H9 (cell line): Measurements from ENCODE around the gene EVC. TPM values are rescaled to one million over a fixed set of nuclear protein-coding genes. Genes with fewer than 3 reads are reported as not detected.

ENCODE experiments used
- DNase-seq: peaks from one replicate; pipeline ENCODE4 v3.0.0-alpha.2; 2017
- H2AFZ ChIP-seq: one replicate; pipeline ENCODE4 v1.6.1; 2013; ENCODE audit warnings: mild to moderate bottlenecking, low read length, control low read depth, moderate library complexity
- H2AK5ac ChIP-seq: 2 replicates; pipeline ENCODE4 v1.6.1; 2013; ENCODE audit warnings: low read length, control low read depth, mixed read lengths; ENCODE audit not compliant: insufficient read length
- H2BK120ac ChIP-seq: one replicate; pipeline ENCODE4 v1.6.1; 2013; ENCODE audit warnings: low read depth, mild to moderate bottlenecking, low read length, control low read depth, inconsistent platforms; ENCODE audit not compliant: poor library complexity, severe bottlenecking
- H2BK12ac ChIP-seq: 2 replicates; pipeline ENCODE4 v1.6.1; 2013; ENCODE audit warnings: low read length, control low read depth, mixed read lengths, low read depth; ENCODE audit not compliant: insufficient read length
- H2BK15ac ChIP-seq: 2 replicates; pipeline ENCODE4 v1.6.1; 2013; ENCODE audit warnings: low read depth, low read length, control low read depth
- H2BK20ac ChIP-seq: one replicate; pipeline ENCODE4 v1.6.1; 2013; ENCODE audit warnings: low read depth, mild to moderate bottlenecking, low read length, control low read depth, inconsistent platforms; ENCODE audit not compliant: poor library complexity, severe bottlenecking
- H2BK5ac ChIP-seq: 2 replicates; pipeline ENCODE4 v1.6.1; 2013; ENCODE audit warnings: low read length, control low read depth, mixed read lengths; ENCODE audit not compliant: insufficient read length
- H3K14ac ChIP-seq: 2 replicates; pipeline ENCODE4 v1.6.1; 2013; ENCODE audit warnings: low read length, control low read depth; ENCODE audit not compliant: insufficient read depth
- H3K18ac ChIP-seq: 2 replicates; pipeline ENCODE4 v1.6.1; 2013; ENCODE audit warnings: low read depth, mild to moderate bottlenecking, mixed read lengths, low read length, control low read depth; ENCODE audit not compliant: insufficient read length
- H3K23ac ChIP-seq: 2 replicates; pipeline ENCODE4 v1.6.1; 2013; ENCODE audit warnings: low read length, control low read depth, mixed read lengths, low read depth; ENCODE audit not compliant: insufficient read length
- H3K23me2 ChIP-seq: 2 replicates; pipeline ENCODE4 v1.6.1; 2013; ENCODE audit warnings: low read depth, mild to moderate bottlenecking, mixed read lengths, low read length, control low read depth; ENCODE audit not compliant: insufficient read length, poor library complexity, severe bottlenecking
- H3K27ac ChIP-seq: 2 replicates; pipeline ENCODE4 v1.5.1; 2013; ENCODE audit warnings: low read length, control low read depth, mixed read lengths, low read depth; ENCODE audit not compliant: insufficient read length
- H3K27me3 ChIP-seq: 2 replicates; pipeline ENCODE4 v1.6.1; 2013; ENCODE audit warnings: low read length, control low read depth, inconsistent platforms; ENCODE audit not compliant: insufficient read depth
- H3K4ac ChIP-seq: 2 replicates; pipeline ENCODE4 v1.6.1; 2013; ENCODE audit warnings: low read depth, mild to moderate bottlenecking, control low read depth, inconsistent platforms, low read length, moderate library complexity
- H3K4me1 ChIP-seq: 2 replicates; pipeline ENCODE4 v1.6.1; 2013; ENCODE audit warnings: low read length, control low read depth, inconsistent platforms; ENCODE audit not compliant: insufficient read depth
- H3K4me2 ChIP-seq: 2 replicates; pipeline ENCODE4 v1.6.1; 2013; ENCODE audit warnings: low read length, control low read depth, mixed read lengths; ENCODE audit not compliant: insufficient read length, insufficient read depth
- H3K56ac ChIP-seq: 2 replicates; pipeline ENCODE4 v1.6.1; 2013; ENCODE audit warnings: low read depth, mild to moderate bottlenecking, mixed read lengths, low read length, control low read depth; ENCODE audit not compliant: insufficient read length
- H3K79me1 ChIP-seq: 2 replicates; pipeline ENCODE4 v1.6.1; 2013; ENCODE audit warnings: low read depth, mild to moderate bottlenecking, moderate library complexity, low read length, control low read depth, inconsistent platforms; ENCODE audit not compliant: insufficient read depth, poor library complexity, severe bottlenecking
- H3K79me2 ChIP-seq: 2 replicates; pipeline ENCODE4 v1.6.1; 2013; ENCODE audit warnings: low read length, control low read depth, inconsistent platforms; ENCODE audit not compliant: insufficient read depth
- H3K9ac ChIP-seq: 2 replicates; pipeline ENCODE4 v1.6.1; 2013; ENCODE audit warnings: low read length, control low read depth, mixed read lengths; ENCODE audit not compliant: insufficient read length; ENCODE audit errors: extremely low read depth
- H3K9me3 ChIP-seq: one replicate; pipeline ENCODE4 v1.6.1; 2013; ENCODE audit warnings: low read depth, low read length, inconsistent platforms; ENCODE audit not compliant: control insufficient read depth
- H3T11ph ChIP-seq: one replicate; pipeline ENCODE4 v1.6.1; 2013; ENCODE audit warnings: mild to moderate bottlenecking, low read length, control low read depth, inconsistent platforms
- H4K20me1 ChIP-seq: one replicate; pipeline ENCODE4 v1.6.1; 2013; ENCODE audit not compliant: control insufficient read depth, insufficient read length, insufficient read depth
- H4K5ac ChIP-seq: 2 replicates; pipeline ENCODE4 v1.6.1; 2013; ENCODE audit warnings: low read depth, mild to moderate bottlenecking, mixed read lengths, low read length, control low read depth; ENCODE audit not compliant: insufficient read length
- H4K8ac ChIP-seq: replicated peaks from 2 replicates; pipeline ENCODE4 v1.6.1; 2013; ENCODE audit warnings: low read length, control low read depth, mixed read lengths, low read depth; ENCODE audit not compliant: insufficient read length
- H4K91ac ChIP-seq: 2 replicates; pipeline ENCODE4 v1.6.1; 2013; ENCODE audit warnings: low read depth, mild to moderate bottlenecking, moderate library complexity, mixed read lengths, low read length, control low read depth; ENCODE audit not compliant: insufficient read length
- H3K27ac Mint-ChIP-seq, 3 experiments: 2 replicates in 2 of 3; 3 replicates in 1 of 3; pipeline ENCODE4 v1.8.0; 2020 to 2021; ENCODE audit warnings: mixed read lengths in 3 of 3, mild to moderate bottlenecking in 1 of 3, moderate library complexity in 1 of 3
- H3K27me3 Mint-ChIP-seq: 2 replicates; pipeline ENCODE4 v1.8.0; 2021; ENCODE audit warnings: low read depth, mild to moderate bottlenecking, moderate library complexity, mixed read lengths
- H3K36me3 Mint-ChIP-seq, 3 experiments: 2 replicates in 2 of 3; 3 replicates in 1 of 3; pipeline ENCODE4 v1.8.0; 2020 to 2021; ENCODE audit warnings: low read depth in 3 of 3, mixed read lengths in 3 of 3; ENCODE audit not compliant: insufficient read depth in 1 of 3
- H3K4me1 Mint-ChIP-seq, 2 experiments: 2 replicates each; pipeline ENCODE4 v1.8.0; 2020; ENCODE audit warnings: mixed read lengths in 2 of 2
- H3K4me3 Mint-ChIP-seq, 2 experiments: 2 replicates in 1 of 2; 3 replicates in 1 of 2; pipeline ENCODE4 v1.8.0; 2020 to 2021; ENCODE audit warnings: mild to moderate bottlenecking in 2 of 2, mixed read lengths in 2 of 2, moderate library complexity in 1 of 2
- H3K9me3 Mint-ChIP-seq, 2 experiments: 2 replicates in 1 of 2; 3 replicates in 1 of 2; pipeline ENCODE4 v1.8.0; 2020; ENCODE audit warnings: mild to moderate bottlenecking in 2 of 2, mixed read lengths in 2 of 2, moderate library complexity in 1 of 2
- WGBS: extraction: QIAGEN DNeasy Blood & Tissue Kit; methylation state at CpG from one replicate; pipeline ENCODE4 v1.1.7; 2013; ENCODE audit warnings: missing lambda C conversion rate, low lambda C conversion rate, mixed read lengths; ENCODE audit not compliant: insufficient read length; ENCODE audit errors: extremely low coverage; 5-methylcytosine and 5-hydroxymethylcytosine counted together
- total RNA-seq: library from RNA; stranded (reverse); gene quantifications from 2 replicates; pipeline ENCODE4 v1.2.1, GENCODE V29; 2021
- TF ChIP-seq, protein P1 (sequence below): fragments of 200-600 bp; sonication (generic); conservative IDR thresholded peaks from 3 replicates; pipeline ENCODE4 v1.8.0; 2021; ENCODE audit warnings: antibody characterized with exemption, mild to moderate bottlenecking

The EVC gene
- total RNA-seq, 1 experiment from 2014 or later = 10.1 TPM

GRCh38 chr4:5821665-5822358, 110.8 kb downstream of the EVC start:
- no peak overlapping the region for H3K23ac ChIP-seq
- H3K9me3 ChIP-seq = no peaks in the 10 kb centered on the region
- no peak overlapping the region for H3K14ac ChIP-seq
- H3T11ph ChIP-seq = no peak overlapping the region
- no peak overlapping the region for H3K56ac ChIP-seq
- TF ChIP-seq, protein P1, sequence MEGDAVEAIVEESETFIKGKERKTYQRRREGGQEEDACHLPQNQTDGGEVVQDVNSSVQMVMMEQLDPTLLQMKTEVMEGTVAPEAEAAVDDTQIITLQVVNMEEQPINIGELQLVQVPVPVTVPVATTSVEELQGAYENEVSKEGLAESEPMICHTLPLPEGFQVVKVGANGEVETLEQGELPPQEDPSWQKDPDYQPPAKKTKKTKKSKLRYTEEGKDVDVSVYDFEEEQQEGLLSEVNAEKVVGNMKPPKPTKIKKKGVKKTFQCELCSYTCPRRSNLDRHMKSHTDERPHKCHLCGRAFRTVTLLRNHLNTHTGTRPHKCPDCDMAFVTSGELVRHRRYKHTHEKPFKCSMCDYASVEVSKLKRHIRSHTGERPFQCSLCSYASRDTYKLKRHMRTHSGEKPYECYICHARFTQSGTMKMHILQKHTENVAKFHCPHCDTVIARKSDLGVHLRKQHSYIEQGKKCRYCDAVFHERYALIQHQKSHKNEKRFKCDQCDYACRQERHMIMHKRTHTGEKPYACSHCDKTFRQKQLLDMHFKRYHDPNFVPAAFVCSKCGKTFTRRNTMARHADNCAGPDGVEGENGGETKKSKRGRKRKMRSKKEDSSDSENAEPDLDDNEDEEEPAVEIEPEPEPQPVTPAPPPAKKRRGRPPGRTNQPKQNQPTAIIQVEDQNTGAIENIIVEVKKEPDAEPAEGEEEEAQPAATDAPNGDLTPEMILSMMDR = peak; percentile 97
- no peak overlapping the region for H3K27ac Mint-ChIP-seq
- H4K8ac ChIP-seq = no peak overlapping the region
- no peak overlapping the region for H3K4me3 Mint-ChIP-seq
- peaks cover 2% of the 10 kb centered on the region for H4K20me1 ChIP-seq
- H2BK120ac ChIP-seq = no peak overlapping the region
- H4K91ac ChIP-seq = no peak overlapping the region
- H3K79me1 ChIP-seq = no peaks in the 10 kb centered on the region
- no peak overlapping the region for H2BK12ac ChIP-seq
- H2AFZ ChIP-seq = no peak overlapping the region
- no peak overlapping the region for H2BK20ac ChIP-seq
- no peaks in the 10 kb centered on the region for H3K79me2 ChIP-seq
- no peak overlapping the region for H3K27ac ChIP-seq
- peaks cover 68 to 74% (median 70%) of the 10 kb centered on the region in 3 experiments for H3K36me3 Mint-ChIP-seq
- H2AK5ac ChIP-seq = no peak overlapping the region
- no peaks in the 10 kb centered on the region for H3K27me3 ChIP-seq
- peaks cover 2% of the 10 kb centered on the region in 2 experiments; a peak in 1 of 4 replicates for H3K4me1 Mint-ChIP-seq
- H2BK5ac ChIP-seq = no peak overlapping the region
- H3K4me1 ChIP-seq = no peaks in the 10 kb centered on the region
- DNase-seq = peak; percentile 78
- no peaks in the 10 kb centered on the region; a peak in 1 of 5 replicates for H3K9me3 Mint-ChIP-seq
- H3K18ac ChIP-seq = no peak overlapping the region
- no peak overlapping the region for H3K9ac ChIP-seq
- no CpG with 5 or more reads among the region's 18 CpGs for WGBS
- no peak overlapping the region for H4K5ac ChIP-seq
- H3K4me2 ChIP-seq = no peak overlapping the region
- H2BK15ac ChIP-seq = no peak overlapping the region
- no peaks in the 10 kb centered on the region for H3K23me2 ChIP-seq
- no peak overlapping the region for H3K4ac ChIP-seq
- no peaks in the 10 kb centered on the region for H3K27me3 Mint-ChIP-seq
